Measurements from ENCODE around the gene GRHPR.
"Not testable (repeated sequence)": the region's sequence is repeated elsewhere in the genome, so short reads cannot be mapped to it uniquely, and the experiment has no call there.

Gene GRHPR

DNA sequence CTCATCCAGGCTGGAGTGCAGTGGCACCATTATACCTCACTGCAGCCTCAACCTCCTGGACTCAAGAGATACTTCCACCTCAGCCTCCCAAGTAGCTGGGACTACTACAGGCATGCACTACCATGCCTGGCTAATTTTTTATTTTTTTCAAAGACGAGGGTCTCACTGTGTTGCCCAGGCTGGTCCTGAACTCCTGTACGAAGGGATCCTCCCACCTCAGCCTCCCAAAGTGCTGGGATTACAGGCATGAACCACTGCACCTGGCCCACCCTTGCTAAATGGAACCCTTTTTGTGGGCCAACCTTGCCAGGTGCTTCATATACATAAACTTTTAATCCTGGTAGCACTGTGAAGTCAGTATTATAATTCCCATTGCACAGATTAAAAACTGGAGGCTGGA, 1.0 kb downstream of the GRHPR start:
- Histone ChIP-seq H3K27me3 (ENCODE audit: insufficient read depth, poor library complexity, severe bottlenecking) (no peaks in the 10 kb centered on the region), H3K4me3 (ENCODE audit: severe bottlenecking) (peak overlapping the region; percentile 62), H3K36me3 (ENCODE audit: low read depth) (peaks cover 39% of the 10 kb centered on the region), H3K9me3 (ENCODE audit: severe bottlenecking) (no peaks in the 10 kb centered on the region), H3K27ac (ENCODE audit: poor library complexity, severe bottlenecking) (peak overlapping the region; percentile 46), H3K4me1 (ENCODE audit: insufficient read depth, poor library complexity, severe bottlenecking) (no peaks in the 10 kb centered on the region)
- DNase-seq (ENCODE audit: low spot score) = no peak
- ATAC-seq (ENCODE audit: low read depth) = no peak
- TF ChIP-seq, protein P1, sequence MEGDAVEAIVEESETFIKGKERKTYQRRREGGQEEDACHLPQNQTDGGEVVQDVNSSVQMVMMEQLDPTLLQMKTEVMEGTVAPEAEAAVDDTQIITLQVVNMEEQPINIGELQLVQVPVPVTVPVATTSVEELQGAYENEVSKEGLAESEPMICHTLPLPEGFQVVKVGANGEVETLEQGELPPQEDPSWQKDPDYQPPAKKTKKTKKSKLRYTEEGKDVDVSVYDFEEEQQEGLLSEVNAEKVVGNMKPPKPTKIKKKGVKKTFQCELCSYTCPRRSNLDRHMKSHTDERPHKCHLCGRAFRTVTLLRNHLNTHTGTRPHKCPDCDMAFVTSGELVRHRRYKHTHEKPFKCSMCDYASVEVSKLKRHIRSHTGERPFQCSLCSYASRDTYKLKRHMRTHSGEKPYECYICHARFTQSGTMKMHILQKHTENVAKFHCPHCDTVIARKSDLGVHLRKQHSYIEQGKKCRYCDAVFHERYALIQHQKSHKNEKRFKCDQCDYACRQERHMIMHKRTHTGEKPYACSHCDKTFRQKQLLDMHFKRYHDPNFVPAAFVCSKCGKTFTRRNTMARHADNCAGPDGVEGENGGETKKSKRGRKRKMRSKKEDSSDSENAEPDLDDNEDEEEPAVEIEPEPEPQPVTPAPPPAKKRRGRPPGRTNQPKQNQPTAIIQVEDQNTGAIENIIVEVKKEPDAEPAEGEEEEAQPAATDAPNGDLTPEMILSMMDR (IDR thresholded peaks at IDR 0.05; ENCODE audit: poor library complexity, severe bottlenecking) = no peak

DNA sequence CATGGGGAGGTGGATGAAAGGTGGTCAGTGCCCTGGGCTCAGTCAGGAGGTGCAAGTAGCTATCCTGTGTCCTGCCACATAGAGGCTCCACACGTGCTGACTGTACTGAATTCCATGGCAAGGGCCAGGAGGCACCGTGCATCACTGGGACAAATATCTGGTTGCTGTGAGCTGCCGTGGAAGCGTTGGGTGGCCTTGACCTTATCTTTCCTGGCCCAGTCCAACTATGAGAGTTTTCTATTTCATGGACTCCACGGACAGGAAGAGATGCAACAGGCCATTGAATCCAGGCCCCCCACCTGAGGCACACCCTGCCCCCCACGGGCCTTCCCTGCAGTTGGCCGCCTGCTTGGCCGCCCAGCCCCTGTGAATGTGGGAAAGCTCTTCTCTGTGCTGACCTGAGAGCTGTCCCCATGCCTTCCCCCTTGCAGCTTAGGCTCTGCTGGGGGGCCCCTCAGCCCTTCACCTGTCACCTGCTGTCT, 1.7 kb downstream of the GRHPR start:
- H3K27me3 ChIP-seq (ENCODE audit: insufficient read depth, poor library complexity, severe bottlenecking) = no peaks in the 10 kb centered on the region
- no peaks in the 10 kb centered on the region for H3K9me3 ChIP-seq (ENCODE audit: severe bottlenecking)
- no peaks in the 10 kb centered on the region for H3K4me1 ChIP-seq (ENCODE audit: insufficient read depth, poor library complexity, severe bottlenecking)
- no peak overlapping the region for H3K27ac ChIP-seq (ENCODE audit: poor library complexity, severe bottlenecking)
- no peak overlapping the region for H3K4me3 ChIP-seq (ENCODE audit: severe bottlenecking)
- TF ChIP-seq, protein P1 (IDR thresholded peaks at IDR 0.05; ENCODE audit: poor library complexity, severe bottlenecking) = no peak
- H3K36me3 ChIP-seq (ENCODE audit: low read depth) = peaks cover 41% of the 10 kb centered on the region
- no peak for DNase-seq (ENCODE audit: low spot score)
- ATAC-seq (ENCODE audit: low read depth) = no peak

DNA sequence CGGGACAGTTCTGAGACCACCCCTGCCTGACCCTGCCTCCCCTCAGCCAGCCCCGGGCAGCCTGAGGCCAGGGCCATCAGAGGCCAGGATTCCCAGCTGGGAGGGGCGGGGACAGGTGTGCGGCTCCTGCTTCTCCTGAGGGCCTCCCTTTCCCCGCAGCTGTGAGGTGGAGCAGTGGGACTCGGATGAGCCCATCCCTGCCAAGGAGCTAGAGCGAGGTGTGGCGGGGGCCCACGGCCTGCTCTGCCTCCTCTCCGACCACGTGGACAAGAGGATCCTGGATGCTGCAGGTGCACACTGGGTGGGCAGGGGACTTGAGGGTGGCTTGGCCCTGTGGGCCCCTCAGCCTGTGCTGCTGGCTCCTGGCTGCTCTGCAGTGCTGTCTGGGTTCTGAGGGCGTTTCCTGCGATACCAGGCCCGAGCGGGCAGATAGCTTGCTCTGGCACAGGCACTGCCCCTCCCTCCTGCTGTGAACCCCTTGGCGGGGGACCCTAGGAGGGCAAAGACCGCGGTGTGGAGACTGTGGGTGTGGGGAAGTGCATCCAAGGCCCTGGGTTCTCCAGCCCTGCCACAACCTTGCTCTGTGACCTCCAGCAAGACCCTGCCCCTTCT, 2.3 kb downstream of the GRHPR start:
- no peaks in the 10 kb centered on the region for H3K9me3 ChIP-seq (ENCODE audit: severe bottlenecking)
- no peaks in the 10 kb centered on the region for H3K27me3 ChIP-seq (ENCODE audit: insufficient read depth, poor library complexity, severe bottlenecking)
- no peak overlapping the region for H3K4me3 ChIP-seq (ENCODE audit: severe bottlenecking)
- H3K36me3 ChIP-seq (ENCODE audit: low read depth) = peaks cover 41% of the 10 kb centered on the region
- TF ChIP-seq, protein P1 (IDR thresholded peaks at IDR 0.05; ENCODE audit: poor library complexity, severe bottlenecking) = no peak
- no peak overlapping the region for H3K27ac ChIP-seq (ENCODE audit: poor library complexity, severe bottlenecking)
- no peak for DNase-seq (ENCODE audit: low spot score)
- ATAC-seq (ENCODE audit: low read depth) = no peak
- H3K4me1 ChIP-seq (ENCODE audit: insufficient read depth, poor library complexity, severe bottlenecking) = no peaks in the 10 kb centered on the region

GRCh38 chr9:37425298-37425752, 2.8 kb downstream of the GRHPR start:
- H3K27ac ChIP-seq (ENCODE audit: poor library complexity, severe bottlenecking) = no peak overlapping the region
- H3K9me3 ChIP-seq (ENCODE audit: severe bottlenecking) = no peaks in the 10 kb centered on the region
- H3K4me1 ChIP-seq (ENCODE audit: insufficient read depth, poor library complexity, severe bottlenecking) = no peaks in the 10 kb centered on the region
- H3K36me3 ChIP-seq (ENCODE audit: low read depth) = peaks cover 43% of the 10 kb centered on the region
- TF ChIP-seq, protein P1 (IDR thresholded peaks at IDR 0.05; ENCODE audit: poor library complexity, severe bottlenecking) = no peak
- H3K4me3 ChIP-seq (ENCODE audit: severe bottlenecking) = no peak overlapping the region
- no peaks in the 10 kb centered on the region for H3K27me3 ChIP-seq (ENCODE audit: insufficient read depth, poor library complexity, severe bottlenecking)
- no peak for ATAC-seq (ENCODE audit: low read depth)
- DNase-seq (ENCODE audit: low spot score) = no peak

DNA sequence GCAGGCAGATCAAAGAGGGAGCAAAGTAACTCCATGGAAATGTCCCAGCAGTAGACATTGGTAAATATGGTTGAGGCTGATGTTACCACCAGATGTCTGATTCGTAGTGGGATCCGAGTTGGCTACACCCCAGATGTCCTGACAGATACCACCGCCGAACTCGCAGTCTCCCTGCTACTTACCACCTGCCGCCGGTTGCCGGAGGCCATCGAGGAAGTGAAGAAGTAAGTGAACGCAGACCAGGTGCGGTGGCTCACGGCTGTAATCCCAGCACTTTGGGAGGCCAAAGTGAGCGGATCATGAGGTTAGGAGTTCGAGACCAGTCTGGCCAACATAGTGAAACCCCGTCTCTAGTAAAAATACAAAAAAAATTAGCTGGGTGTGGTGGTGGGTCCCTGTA, 3.9 kb downstream of the GRHPR start:
- H3K36me3 ChIP-seq (ENCODE audit: low read depth) = peaks cover 54% of the 10 kb centered on the region
- not testable (repeated sequence) for ATAC-seq (ENCODE audit: low read depth); H3K27ac ChIP-seq (ENCODE audit: poor library complexity, severe bottlenecking); H3K27me3 ChIP-seq (ENCODE audit: insufficient read depth, poor library complexity, severe bottlenecking); H3K4me1 ChIP-seq (ENCODE audit: insufficient read depth, poor library complexity, severe bottlenecking); DNase-seq (ENCODE audit: low spot score); H3K9me3 ChIP-seq (ENCODE audit: severe bottlenecking); H3K4me3 ChIP-seq (ENCODE audit: severe bottlenecking)

Data from RWPE2 (cell line).